ENCODE results near the gene BMP6. TPM values are rescaled to one million over a fixed set of nuclear protein-coding genes. Genes with fewer than 3 reads are reported as not detected.

The BMP6 gene
- total and polyA plus RNA-seq, 2 of the 8 experiments (the other 6 are each of a cell fraction or from before 2014, with no cell fraction given): 2.0 to 2.1 TPM

DNA sequence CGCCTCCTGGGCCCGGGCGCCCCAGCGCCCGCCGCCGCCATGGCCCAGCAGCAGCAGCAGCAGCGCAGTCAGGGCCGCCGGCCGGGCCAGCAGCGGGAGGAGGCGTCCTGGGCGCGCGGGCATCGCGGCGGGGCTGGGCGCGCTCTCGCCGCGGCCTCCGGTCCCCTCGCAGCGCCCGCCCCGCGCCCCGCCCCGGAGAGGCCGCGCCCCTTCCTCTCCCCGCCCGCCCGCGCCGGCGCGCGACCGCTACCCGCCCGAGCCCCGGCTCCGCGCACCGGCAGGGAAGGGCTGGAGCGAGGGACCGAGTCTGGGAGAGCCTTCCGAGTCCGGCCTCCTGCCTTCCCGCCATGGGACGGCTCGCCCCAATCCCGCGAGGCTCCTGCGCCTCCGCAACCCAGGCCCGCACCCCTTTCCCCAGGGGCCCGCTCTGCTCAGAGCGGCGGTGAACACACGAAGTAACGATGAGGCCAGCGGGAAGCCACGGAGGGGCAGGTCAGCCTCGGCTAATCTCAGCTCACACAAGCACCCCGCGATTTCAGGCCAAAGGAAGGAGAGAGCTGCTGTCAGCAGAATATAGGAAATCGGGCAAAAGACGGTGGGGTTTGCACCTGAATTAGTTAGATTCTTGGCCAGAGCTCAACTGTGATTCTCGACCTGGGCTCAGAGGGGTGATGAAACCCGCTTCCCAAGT is 184.9 kb downstream of the BMP6 start, which contains the start of gene TXNDC5 (continued):
- no peak for TF ChIP-seq SUZ12 (IDR thresholded peaks at IDR 0.05; ENCODE audit: low read length)
- TF ChIP-seq SP2 (IDR thresholded peaks at IDR 0.05; ENCODE audit: low read length): no peak
- TF ChIP-seq JUN (IDR thresholded peaks at IDR 0.05; ENCODE audit: low read depth, low read length): no peak
- TF ChIP-seq SIN3A (conservative IDR thresholded peaks at IDR 0.05 in 1 of 2, IDR thresholded peaks at IDR 0.05 in 1 of 2; ENCODE audit: low read depth in 1 of 2, low read length in 2 of 2): 0 out of 4 replicates have a peak, but pooled peaks of 1 of the 2 experiments have one; percentile 41
- no peak for TF ChIP-seq CREB1 (IDR thresholded peaks at IDR 0.05)
- TF ChIP-seq ASH2L (IDR thresholded peaks at IDR 0.05; ENCODE audit: low read length): peak; percentile 32
- TF ChIP-seq TAF1 (IDR thresholded peaks at IDR 0.05; ENCODE audit: low read depth, low read length): peak; percentile 78
- TF ChIP-seq BACH1 (IDR thresholded peaks at IDR 0.05; ENCODE audit: low read length): no peak
- no peak for TF ChIP-seq BRCA1 (IDR thresholded peaks at IDR 0.05; ENCODE audit: low read depth, low read length)
- no peak for TF ChIP-seq CTBP2 (IDR thresholded peaks at IDR 0.05; ENCODE audit: borderline replicate concordance, insufficient read depth, insufficient read length, low read length)
- no peak for TF ChIP-seq CEBPB (IDR thresholded peaks at IDR 0.05; ENCODE audit: low read depth, low read length)
- TF ChIP-seq, protein P1, sequence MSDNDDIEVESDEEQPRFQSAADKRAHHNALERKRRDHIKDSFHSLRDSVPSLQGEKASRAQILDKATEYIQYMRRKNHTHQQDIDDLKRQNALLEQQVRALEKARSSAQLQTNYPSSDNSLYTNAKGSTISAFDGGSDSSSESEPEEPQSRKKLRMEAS (IDR thresholded peaks at IDR 0.05): peak; percentile 61
- TF ChIP-seq HDAC6 (IDR thresholded peaks at IDR 0.05; ENCODE audit: low read depth, low read length): no peak
- TF ChIP-seq, protein P2, sequence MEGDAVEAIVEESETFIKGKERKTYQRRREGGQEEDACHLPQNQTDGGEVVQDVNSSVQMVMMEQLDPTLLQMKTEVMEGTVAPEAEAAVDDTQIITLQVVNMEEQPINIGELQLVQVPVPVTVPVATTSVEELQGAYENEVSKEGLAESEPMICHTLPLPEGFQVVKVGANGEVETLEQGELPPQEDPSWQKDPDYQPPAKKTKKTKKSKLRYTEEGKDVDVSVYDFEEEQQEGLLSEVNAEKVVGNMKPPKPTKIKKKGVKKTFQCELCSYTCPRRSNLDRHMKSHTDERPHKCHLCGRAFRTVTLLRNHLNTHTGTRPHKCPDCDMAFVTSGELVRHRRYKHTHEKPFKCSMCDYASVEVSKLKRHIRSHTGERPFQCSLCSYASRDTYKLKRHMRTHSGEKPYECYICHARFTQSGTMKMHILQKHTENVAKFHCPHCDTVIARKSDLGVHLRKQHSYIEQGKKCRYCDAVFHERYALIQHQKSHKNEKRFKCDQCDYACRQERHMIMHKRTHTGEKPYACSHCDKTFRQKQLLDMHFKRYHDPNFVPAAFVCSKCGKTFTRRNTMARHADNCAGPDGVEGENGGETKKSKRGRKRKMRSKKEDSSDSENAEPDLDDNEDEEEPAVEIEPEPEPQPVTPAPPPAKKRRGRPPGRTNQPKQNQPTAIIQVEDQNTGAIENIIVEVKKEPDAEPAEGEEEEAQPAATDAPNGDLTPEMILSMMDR (IDR thresholded peaks at IDR 0.05; ENCODE audit: control extremely low read depth in 1 of 3, insufficient read depth in 1 of 3, low read depth in 1 of 3, low read length in 3 of 3): no peak
- no peak for TF ChIP-seq YY1 (IDR thresholded peaks at IDR 0.05; ENCODE audit: low read depth, low read length)
- TF ChIP-seq JUND (IDR thresholded peaks at IDR 0.05; ENCODE audit: low read length): no peak
- TF ChIP-seq, protein P3, sequence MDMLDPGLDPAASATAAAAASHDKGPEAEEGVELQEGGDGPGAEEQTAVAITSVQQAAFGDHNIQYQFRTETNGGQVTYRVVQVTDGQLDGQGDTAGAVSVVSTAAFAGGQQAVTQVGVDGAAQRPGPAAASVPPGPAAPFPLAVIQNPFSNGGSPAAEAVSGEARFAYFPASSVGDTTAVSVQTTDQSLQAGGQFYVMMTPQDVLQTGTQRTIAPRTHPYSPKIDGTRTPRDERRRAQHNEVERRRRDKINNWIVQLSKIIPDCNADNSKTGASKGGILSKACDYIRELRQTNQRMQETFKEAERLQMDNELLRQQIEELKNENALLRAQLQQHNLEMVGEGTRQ (IDR thresholded peaks at IDR 0.05; ENCODE audit: low read length): no peak
- no peak for TF ChIP-seq RXRA (IDR thresholded peaks at IDR 0.05; ENCODE audit: insufficient read depth, low read depth, low read length)
- TF ChIP-seq EGR1 (IDR thresholded peaks at IDR 0.05; ENCODE audit: borderline replicate concordance, low read depth, low read length): no peak
- no peak for TF ChIP-seq TCF12 (IDR thresholded peaks at IDR 0.05; ENCODE audit: low read depth, low read length)
- TF ChIP-seq CHD1 (IDR thresholded peaks at IDR 0.05; ENCODE audit: low read depth, low read length): no peak
- TF ChIP-seq TBP (IDR thresholded peaks at IDR 0.05; ENCODE audit: low read depth, low read length): peak; percentile 61; the same call in 1 of the 2 replicates
- TF ChIP-seq TEAD4 (IDR thresholded peaks at IDR 0.05; ENCODE audit: low read depth, low read length): no peak

Data from H1 (cell line).